ENCODE results near the gene MAGI2. TPM values are rescaled to one million over a fixed set of nuclear protein-coding genes. Genes with fewer than 3 reads are reported as not detected.

Gene MAGI2
- total and polyA plus RNA-seq, 2 experiments from 2014 or later: 10.4 to 26.4 TPM

DNA sequence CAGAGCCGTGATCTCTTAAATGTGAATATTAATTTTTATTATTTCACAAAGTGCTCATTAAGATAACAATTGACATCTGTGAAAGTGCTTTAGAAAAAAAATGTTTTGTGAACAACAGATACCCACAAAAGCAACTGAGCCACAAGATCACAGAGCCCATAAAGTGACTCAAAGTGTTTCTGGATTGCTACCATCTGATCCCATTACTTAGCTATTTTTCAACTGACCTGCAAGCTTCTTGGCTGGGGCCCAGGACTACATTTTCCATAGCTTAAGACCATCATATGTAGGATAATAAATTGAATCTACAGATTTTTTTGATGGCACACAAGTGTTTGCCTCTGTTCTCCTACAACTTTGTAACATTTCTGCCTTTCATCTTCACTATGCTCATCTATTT is 980.4 kb downstream of the MAGI2 start:
- Histone ChIP-seq H3K27ac (ENCODE audit: low read depth) (no peak overlapping the region), H4K20me1 (replicated peaks; ENCODE audit: insufficient read depth) (no peaks in the 10 kb centered on the region), H3K4me1 (ENCODE audit: insufficient read depth) (peaks cover 11% of the 10 kb centered on the region), H3K4me3 (no peak overlapping the region), H3K79me2 (replicated peaks; ENCODE audit: insufficient read depth) (no peaks in the 10 kb centered on the region), H3K27me3 (ENCODE audit: insufficient read depth) (no peaks in the 10 kb centered on the region), H3K36me3 (ENCODE audit: insufficient read depth) (no peaks in the 10 kb centered on the region), H3F3A (replicated peaks; ENCODE audit: low read depth) (no peaks in the 10 kb centered on the region), H3K4me2 (no peak overlapping the region), H3K9me2 (ENCODE audit: insufficient read depth) (no peaks in the 10 kb centered on the region; the same call in 1 of the 2 replicates), H2AFZ (no peak overlapping the region)
- DNase-seq (ENCODE audit: low spot score) (no peak), ATAC-seq (no peak)
- Mint-ChIP-seq H3K36me3 (ENCODE audit: low read depth) (no peaks in the 10 kb centered on the region), H3K4me3 (no peak overlapping the region), H3K27me3 (ENCODE audit: insufficient read depth, low read depth, poor library complexity) (no peaks in the 10 kb centered on the region), H3K4me1 (peaks cover 37% of the 10 kb centered on the region), H3K27ac (no peak overlapping the region), H3K9me3 (no peaks in the 10 kb centered on the region)
- TF ChIP-seq POLR2AphosphoS5 (IDR thresholded peaks at IDR 0.05; ENCODE audit: low read depth) (no peak), STAT1 (IDR thresholded peaks at IDR 0.05; ENCODE audit: unreplicated experiment) (no peak), NANOG (IDR thresholded peaks at IDR 0.05; ENCODE audit: borderline replicate concordance) (no peak), JUNB (IDR thresholded peaks at IDR 0.05; ENCODE audit: unreplicated experiment) (no peak), EZH2 (IDR thresholded peaks at IDR 0.05; ENCODE audit: low read depth, unreplicated experiment) (no peak), ZNF331 (CRISPR knock-in tag; IDR thresholded peaks at IDR 0.05; ENCODE audit: low read depth) (no peak)
- TF ChIP-seq, protein P1, sequence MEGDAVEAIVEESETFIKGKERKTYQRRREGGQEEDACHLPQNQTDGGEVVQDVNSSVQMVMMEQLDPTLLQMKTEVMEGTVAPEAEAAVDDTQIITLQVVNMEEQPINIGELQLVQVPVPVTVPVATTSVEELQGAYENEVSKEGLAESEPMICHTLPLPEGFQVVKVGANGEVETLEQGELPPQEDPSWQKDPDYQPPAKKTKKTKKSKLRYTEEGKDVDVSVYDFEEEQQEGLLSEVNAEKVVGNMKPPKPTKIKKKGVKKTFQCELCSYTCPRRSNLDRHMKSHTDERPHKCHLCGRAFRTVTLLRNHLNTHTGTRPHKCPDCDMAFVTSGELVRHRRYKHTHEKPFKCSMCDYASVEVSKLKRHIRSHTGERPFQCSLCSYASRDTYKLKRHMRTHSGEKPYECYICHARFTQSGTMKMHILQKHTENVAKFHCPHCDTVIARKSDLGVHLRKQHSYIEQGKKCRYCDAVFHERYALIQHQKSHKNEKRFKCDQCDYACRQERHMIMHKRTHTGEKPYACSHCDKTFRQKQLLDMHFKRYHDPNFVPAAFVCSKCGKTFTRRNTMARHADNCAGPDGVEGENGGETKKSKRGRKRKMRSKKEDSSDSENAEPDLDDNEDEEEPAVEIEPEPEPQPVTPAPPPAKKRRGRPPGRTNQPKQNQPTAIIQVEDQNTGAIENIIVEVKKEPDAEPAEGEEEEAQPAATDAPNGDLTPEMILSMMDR (conservative IDR thresholded peaks at IDR 0.05; ENCODE audit: low read depth in 2 of 2): no peak
- TF ChIP-seq, protein P2, sequence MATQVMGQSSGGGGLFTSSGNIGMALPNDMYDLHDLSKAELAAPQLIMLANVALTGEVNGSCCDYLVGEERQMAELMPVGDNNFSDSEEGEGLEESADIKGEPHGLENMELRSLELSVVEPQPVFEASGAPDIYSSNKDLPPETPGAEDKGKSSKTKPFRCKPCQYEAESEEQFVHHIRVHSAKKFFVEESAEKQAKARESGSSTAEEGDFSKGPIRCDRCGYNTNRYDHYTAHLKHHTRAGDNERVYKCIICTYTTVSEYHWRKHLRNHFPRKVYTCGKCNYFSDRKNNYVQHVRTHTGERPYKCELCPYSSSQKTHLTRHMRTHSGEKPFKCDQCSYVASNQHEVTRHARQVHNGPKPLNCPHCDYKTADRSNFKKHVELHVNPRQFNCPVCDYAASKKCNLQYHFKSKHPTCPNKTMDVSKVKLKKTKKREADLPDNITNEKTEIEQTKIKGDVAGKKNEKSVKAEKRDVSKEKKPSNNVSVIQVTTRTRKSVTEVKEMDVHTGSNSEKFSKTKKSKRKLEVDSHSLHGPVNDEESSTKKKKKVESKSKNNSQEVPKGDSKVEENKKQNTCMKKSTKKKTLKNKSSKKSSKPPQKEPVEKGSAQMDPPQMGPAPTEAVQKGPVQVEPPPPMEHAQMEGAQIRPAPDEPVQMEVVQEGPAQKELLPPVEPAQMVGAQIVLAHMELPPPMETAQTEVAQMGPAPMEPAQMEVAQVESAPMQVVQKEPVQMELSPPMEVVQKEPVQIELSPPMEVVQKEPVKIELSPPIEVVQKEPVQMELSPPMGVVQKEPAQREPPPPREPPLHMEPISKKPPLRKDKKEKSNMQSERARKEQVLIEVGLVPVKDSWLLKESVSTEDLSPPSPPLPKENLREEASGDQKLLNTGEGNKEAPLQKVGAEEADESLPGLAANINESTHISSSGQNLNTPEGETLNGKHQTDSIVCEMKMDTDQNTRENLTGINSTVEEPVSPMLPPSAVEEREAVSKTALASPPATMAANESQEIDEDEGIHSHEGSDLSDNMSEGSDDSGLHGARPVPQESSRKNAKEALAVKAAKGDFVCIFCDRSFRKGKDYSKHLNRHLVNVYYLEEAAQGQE (IDR thresholded peaks at IDR 0.05; ENCODE audit: unreplicated experiment): no peak
- TF ChIP-seq, protein P3, sequence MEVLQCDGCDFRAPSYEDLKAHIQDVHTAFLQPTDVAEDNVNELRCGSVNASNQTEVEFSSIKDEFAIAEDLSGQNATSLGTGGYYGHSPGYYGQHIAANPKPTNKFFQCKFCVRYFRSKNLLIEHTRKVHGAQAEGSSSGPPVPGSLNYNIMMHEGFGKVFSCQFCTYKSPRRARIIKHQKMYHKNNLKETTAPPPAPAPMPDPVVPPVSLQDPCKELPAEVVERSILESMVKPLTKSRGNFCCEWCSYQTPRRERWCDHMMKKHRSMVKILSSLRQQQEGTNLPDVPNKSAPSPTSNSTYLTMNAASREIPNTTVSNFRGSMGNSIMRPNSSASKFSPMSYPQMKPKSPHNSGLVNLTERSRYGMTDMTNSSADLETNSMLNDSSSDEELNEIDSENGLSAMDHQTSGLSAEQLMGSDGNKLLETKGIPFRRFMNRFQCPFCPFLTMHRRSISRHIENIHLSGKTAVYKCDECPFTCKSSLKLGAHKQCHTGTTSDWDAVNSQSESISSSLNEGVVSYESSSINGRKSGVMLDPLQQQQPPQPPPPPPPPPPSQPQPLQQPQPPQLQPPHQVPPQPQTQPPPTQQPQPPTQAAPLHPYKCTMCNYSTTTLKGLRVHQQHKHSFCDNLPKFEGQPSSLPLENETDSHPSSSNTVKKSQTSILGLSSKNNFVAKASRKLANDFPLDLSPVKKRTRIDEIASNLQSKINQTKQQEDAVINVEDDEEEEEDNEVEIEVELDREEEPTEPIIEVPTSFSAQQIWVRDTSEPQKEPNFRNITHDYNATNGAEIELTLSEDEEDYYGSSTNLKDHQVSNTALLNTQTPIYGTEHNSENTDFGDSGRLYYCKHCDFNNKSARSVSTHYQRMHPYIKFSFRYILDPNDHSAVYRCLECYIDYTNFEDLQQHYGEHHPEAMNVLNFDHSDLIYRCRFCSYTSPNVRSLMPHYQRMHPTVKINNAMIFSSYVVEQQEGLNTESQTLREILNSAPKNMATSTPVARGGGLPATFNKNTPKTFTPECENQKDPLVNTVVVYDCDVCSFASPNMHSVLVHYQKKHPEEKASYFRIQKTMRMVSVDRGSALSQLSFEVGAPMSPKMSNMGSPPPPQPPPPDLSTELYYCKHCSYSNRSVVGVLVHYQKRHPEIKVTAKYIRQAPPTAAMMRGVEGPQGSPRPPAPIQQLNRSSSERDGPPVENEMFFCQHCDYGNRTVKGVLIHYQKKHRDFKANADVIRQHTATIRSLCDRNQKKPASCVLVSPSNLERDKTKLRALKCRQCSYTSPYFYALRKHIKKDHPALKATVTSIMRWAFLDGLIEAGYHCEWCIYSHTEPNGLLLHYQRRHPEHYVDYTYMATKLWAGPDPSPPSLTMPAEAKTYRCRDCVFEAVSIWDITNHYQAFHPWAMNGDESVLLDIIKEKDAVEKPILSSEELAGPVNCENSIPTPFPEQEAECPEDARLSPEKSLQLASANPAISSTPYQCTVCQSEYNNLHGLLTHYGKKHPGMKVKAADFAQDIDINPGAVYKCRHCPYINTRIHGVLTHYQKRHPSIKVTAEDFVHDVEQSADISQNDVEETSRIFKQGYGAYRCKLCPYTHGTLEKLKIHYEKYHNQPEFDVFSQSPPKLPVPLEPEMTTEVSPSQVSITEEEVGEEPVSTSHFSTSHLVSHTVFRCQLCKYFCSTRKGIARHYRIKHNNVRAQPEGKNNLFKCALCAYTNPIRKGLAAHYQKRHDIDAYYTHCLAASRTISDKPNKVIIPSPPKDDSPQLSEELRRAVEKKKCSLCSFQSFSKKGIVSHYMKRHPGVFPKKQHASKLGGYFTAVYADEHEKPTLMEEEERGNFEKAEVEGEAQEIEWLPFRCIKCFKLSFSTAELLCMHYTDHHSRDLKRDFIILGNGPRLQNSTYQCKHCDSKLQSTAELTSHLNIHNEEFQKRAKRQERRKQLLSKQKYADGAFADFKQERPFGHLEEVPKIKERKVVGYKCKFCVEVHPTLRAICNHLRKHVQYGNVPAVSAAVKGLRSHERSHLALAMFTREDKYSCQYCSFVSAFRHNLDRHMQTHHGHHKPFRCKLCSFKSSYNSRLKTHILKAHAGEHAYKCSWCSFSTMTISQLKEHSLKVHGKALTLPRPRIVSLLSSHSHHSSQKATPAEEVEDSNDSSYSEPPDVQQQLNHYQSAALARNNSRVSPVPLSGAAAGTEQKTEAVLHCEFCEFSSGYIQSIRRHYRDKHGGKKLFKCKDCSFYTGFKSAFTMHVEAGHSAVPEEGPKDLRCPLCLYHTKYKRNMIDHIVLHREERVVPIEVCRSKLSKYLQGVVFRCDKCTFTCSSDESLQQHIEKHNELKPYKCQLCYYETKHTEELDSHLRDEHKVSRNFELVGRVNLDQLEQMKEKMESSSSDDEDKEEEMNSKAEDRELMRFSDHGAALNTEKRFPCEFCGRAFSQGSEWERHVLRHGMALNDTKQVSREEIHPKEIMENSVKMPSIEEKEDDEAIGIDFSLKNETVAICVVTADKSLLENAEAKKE (CRISPR knock-in tag; IDR thresholded peaks at IDR 0.05): no peak
